ENCODE results near the gene SEMA3F.

SEMA3F gene

DNA sequence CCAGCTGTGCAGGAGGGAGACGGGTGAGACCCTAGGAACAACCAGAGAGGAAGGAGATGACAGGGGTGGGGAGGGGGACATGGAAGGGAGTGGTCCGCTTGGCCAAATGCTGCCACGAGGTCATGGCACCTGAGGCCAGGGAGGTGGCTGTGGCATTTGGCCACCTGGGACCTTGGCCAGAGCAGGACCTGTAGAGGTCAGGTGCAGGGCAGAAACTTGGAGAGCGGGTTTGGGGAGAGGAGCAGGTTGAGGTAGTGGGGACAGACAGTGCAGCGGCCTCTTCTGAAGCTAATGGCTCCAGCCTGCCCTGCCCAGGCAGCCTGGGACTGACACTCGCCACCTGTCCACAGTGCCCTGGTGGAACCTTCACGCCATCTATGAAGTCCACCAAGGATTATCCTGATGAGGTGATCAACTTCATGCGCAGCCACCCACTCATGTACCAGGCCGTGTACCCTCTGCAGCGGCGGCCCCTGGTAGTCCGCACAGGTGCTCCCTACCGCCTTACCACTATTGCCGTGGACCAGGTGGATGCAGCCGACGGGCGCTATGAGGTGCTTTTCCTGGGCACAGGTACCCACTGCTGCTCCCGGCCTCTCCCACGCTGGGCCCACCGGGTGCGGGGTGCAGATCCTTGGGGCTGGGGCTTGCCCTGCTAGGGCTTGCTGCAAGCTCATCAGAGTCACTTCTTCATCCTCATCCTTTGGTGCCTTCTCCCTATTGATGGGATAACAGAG, 29.3 kb downstream of the SEMA3F start:
- H3K4me3 ChIP-seq (ENCODE audit: low read length) = no peak overlapping the region
- TF ChIP-seq CTCF (IDR thresholded peaks at IDR 0.05; ENCODE audit: insufficient read depth, low read depth, low read length, missing control alignments) = no peak
- no peak for DNase-seq (ENCODE audit: low read depth)

- H3K4me3 ChIP-seq (ENCODE audit: low read length) = no peak overlapping the region
- no peak for DNase-seq (ENCODE audit: low read depth)
- no peak for TF ChIP-seq CTCF (IDR thresholded peaks at IDR 0.05; ENCODE audit: insufficient read depth, low read depth, low read length, missing control alignments)
Observed at GRCh38 chr3:50185230-50185629, 30.1 kb downstream of the SEMA3F start.

DNA sequence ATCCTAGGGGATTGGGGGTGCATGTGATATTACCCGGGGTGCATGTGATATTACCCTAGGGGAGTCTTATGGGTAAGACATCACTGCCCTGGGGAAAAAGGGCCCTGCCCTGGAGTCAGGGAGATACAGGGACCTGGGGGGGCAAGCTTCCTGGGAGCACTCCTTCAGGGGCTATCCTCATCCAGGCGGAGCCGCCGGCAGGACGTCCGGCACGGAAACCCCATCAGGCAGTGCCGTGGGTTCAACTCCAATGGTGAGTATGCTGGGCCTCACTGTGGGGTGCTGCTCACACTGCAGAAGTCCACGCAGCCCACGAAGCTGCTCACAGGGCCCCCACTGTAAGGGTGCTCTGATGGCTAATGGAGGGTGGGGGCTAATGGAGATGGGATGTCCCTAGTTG, 31.0 kb downstream of the SEMA3F start:
- H3K4me3 ChIP-seq (ENCODE audit: low read length) = no peak overlapping the region
- no peak for DNase-seq (ENCODE audit: low read depth)
- TF ChIP-seq CTCF (IDR thresholded peaks at IDR 0.05; ENCODE audit: insufficient read depth, low read depth, low read length, missing control alignments) = no peak

DNA sequence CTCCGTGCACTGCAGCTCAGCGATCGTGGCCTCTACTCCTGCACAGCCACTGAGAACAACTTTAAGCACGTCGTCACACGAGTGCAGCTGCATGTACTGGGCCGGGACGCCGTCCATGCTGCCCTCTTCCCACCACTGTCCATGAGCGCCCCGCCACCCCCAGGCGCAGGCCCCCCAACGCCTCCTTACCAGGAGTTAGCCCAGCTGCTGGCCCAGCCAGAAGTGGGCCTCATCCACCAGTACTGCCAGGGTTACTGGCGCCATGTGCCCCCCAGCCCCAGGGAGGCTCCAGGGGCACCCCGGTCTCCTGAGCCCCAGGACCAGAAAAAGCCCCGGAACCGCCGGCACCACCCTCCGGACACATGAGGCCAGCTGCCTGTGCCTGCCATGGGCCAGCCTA, 32.6 kb downstream of the SEMA3F start:
- no peak for DNase-seq (ENCODE audit: low read depth)
- TF ChIP-seq CTCF (IDR thresholded peaks at IDR 0.05; ENCODE audit: insufficient read depth, low read depth, low read length, missing control alignments) = no peak
- H3K4me3 ChIP-seq (ENCODE audit: low read length) = no peak overlapping the region

DNA sequence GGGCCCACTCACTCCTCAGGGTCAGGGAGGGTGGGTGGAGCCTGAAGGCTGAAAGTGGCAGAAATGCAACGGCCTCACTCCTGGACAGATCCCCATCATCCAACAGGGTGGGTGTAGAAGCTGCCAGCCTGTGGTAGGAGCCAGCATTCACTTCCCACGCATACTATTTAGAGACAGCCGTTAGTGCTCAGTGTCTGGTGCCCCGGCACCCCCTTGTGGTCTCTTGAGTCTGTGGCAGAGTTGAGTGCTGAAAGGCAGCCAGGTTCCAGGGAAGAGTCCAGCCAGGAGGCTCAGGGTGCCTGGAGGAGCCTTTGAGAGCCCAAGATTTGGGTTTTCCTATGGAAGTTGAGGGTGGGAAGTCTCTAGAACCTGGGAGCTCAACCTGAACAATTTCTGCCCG, 34.1 kb downstream of the SEMA3F start:
- DNase-seq (ENCODE audit: low read depth) = peak; percentile 78
- TF ChIP-seq CTCF (IDR thresholded peaks at IDR 0.05; ENCODE audit: insufficient read depth, low read depth, low read length, missing control alignments) = peak; percentile 77
- H3K4me3 ChIP-seq (ENCODE audit: low read length) = no peak overlapping the region

DNA sequence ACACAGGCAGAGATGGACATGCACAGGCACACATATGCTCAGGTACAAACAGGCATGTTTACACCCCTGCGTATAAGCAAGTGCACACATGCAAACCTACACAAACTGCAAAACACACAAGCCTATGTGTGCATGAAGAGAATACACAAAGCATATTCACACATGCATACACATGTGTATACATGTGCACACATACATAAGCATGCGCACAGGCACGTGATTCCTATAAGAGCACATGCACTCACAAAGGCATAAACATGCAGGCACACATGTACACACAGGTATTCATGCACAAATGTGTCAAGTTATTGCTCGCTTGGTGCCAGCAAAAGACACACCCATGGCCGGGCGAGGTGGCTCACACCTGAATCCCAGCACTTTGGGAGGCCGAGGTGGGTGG, 34.9 kb downstream of the SEMA3F start:
- TF ChIP-seq CTCF (IDR thresholded peaks at IDR 0.05; ENCODE audit: insufficient read depth, low read depth, low read length, missing control alignments) = no peak
- peak; percentile 41 for DNase-seq (ENCODE audit: low read depth)
- no peak overlapping the region for H3K4me3 ChIP-seq (ENCODE audit: low read length)

All from epithelial cell of esophagus (primary cell).